Muscle of arm (tissue), 14 donors: ENCODE results near the gene GCDH. TPM values are rescaled to one million over a fixed set of nuclear protein-coding genes. Genes with fewer than 3 reads are reported as not detected.
A peak's percentile ranks its signal among the peaks of the same experiment; 100 is the strongest.
"Not testable (repeated sequence)": the region's sequence is repeated elsewhere in the genome, so short reads cannot be mapped to it uniquely, and the experiment has no call there.

ENCODE experiments used
- DNase-seq: peaks from one replicate; pipeline ENCODE4 v3.0.0-alpha.2; 2013
- long read RNA-seq, 11 donors: transcript quantifications; one replicate each; lab custom pipeline, GENCODE V29; 2026
- polyA plus RNA-seq, 12 donors: library from polyadenylated mRNA; unstranded; fragments of 120-200 nt; gene quantifications; one replicate each; pipeline ENCODE4 v1.2.1, GENCODE V29; 2013; ENCODE audit not compliant: insufficient read length in 12 of 12

Gene GCDH
- polyA plus RNA-seq, result 10 to 100 TPM in 11 of 12 donors, not detected in 1; 15.0 to 33.8 (median 25.4) TPM
- long read RNA-seq, donor 1, partial matches to known transcripts, result 6 of 10 reads
- long read RNA-seq, donor 1, other reads (novel, unspliced or antisense), result 0 of 10 reads
- long read RNA-seq, donor 2, partial matches to known transcripts, result 6 of 12 reads
- long read RNA-seq, donor 2, other reads (novel, unspliced or antisense), result 0 of 12 reads
- long read RNA-seq, donor 3, partial matches to known transcripts, result 0 of 3 reads
- long read RNA-seq, donor 3, other reads (novel, unspliced or antisense), result 0 of 3 reads
- long read RNA-seq, donor 4, partial matches to known transcripts, result 11 of 14 reads
- long read RNA-seq, donor 4, other reads (novel, unspliced or antisense), result 0 of 14 reads
- long read RNA-seq, donor 5, partial matches to known transcripts, result 21 of 29 reads
- long read RNA-seq, donor 5, other reads (novel, unspliced or antisense), result 0 of 29 reads
- long read RNA-seq, donor 6, partial matches to known transcripts, result 0 of 1 reads
- long read RNA-seq, donor 6, other reads (novel, unspliced or antisense), result 0 of 1 reads
- long read RNA-seq, donor 7, transcript GCDH-201 (12 exons, 1,956 nt), result major isoform, 5 of 11 reads
- long read RNA-seq, donor 7, partial matches to known transcripts, result 6 of 11 reads
- long read RNA-seq, donor 7, other reads (novel, unspliced or antisense), result 0 of 11 reads
- long read RNA-seq, donor 8, partial matches to known transcripts, result 23 of 27 reads
- long read RNA-seq, donor 8, other reads (novel, unspliced or antisense), result 0 of 27 reads
- long read RNA-seq, donor 9, partial matches to known transcripts, result 7 of 10 reads
- long read RNA-seq, donor 9, other reads (novel, unspliced or antisense), result 0 of 10 reads
- long read RNA-seq, donor 10, partial matches to known transcripts, result 14 of 18 reads
- long read RNA-seq, donor 10, other reads (novel, unspliced or antisense), result 0 of 18 reads
- long read RNA-seq, donor 11, partial matches to known transcripts, result 8 of 26 reads
- long read RNA-seq, donor 11, other reads (novel, unspliced or antisense), result 13 of 26 reads

DNA sequence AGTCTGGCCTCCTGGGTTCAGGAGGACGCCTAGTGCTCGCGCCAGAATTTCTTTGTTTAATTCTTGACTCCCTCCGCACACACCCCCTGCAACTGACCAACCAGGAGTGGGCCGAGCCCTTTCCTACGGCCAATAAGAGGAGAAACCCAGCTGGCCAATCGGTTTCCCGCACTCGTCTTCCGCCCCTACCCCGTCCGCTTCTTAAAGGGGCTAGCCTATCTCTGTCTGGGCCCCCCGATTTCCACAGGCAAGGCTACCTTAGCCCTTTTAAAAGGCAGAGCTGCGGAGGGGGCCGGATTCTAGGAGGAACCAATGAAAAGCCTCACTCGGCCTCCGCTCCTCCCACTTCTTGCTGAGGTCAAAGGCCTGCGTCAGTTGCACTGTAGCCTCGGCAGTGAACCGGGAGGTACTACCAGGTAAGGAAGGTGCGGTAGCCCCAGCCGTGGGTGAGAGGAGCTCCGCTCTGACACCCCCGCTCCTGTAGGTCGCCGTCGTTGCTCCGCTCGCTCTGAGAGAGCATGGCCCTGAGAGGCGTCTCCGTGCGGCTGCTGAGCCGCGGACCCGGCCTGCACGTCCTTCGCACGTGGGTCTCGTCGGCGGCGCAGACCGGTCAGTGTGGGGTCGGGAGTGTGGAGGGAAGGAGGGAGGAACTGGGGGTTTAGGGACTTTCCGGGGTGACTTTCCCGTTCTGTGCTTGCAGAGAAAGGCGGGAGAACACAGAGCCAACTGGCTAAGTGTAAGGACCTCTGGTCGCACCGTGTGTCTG is at the start of gene GCDH:
GCDH (plus strand) TSS at position 374 of the 766 bp plus-strand sequence; CDS start at position 519, 145 bp downstream.
- DNase-seq, result peak; percentile 96

DNA sequence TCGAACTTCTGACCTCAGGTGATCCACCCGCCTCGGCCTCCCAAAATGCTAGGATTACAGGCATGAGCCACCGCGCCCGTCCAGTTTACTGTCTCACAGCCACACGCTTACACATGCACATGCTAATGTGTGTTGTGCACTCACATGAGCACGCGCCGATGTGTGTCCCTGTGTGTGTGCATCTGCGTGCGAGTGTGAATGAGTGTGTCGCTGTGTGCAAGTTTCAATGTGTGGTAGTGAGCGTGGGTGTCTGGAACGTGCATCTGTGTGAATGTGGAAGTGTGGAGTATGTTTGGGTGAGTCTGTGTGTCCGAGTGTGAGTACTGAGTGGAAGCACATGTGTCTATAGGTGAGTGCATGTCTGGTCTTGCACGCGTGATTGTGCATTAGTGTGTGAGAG is 48.4 kb upstream of the GCDH start:
- no peak for DNase-seq

DNA sequence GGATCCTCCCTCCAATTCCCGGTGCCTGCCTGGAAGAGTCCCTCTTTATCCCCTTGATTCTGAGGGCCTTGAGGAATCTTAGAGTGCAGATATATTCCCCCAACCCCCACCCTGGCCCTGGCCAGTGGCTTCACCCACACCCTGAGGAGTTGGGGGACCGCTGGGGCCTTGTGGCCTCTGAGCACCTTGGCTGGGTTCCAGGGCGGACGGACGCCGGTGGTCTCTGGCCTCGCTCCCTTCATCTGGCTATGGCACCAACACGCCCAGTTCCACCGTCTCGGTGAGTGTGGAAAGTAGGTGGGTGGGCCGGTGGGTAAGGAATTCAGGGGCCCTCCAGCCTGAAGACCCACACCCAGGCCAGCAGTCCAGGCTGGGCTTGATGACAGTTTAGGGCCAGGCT is 47.6 kb upstream of the GCDH start:
- DNase-seq, result no peak

DNA sequence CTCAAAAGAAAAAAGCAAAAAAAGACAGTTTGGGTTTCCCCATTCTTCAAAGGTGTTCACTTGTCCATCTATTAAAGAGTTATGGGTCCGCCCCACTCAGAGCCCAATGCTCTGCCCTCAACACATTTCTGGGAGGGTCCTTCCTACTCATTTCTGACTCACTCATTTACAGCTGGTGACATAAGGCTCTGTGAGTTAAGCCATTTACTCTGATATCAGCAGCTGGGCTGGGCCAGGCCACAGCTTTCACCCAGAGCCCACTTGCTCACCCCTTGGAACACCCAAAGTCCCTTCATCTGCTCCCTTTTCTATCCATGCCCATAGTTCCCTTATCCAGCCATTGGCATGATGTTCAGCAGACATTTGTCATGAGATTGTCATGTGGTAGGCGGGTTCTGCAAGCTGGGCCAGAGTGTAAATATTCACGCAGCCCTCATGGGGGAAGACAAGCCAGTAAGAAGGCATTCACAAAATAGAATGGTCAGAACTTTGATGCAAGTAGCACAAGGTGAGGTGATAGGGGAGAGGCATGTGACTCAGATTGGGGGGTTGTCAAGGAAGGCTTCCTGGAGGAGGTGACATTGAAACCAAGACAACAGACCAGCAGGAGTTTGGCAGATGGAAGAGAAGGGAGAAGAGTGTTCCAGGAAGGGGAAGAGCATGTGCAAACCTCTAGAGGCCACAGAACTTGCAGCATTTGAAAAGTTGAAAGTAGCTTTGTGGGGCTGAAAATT is 46.8 kb upstream of the GCDH start:
- no peak for DNase-seq

DNA sequence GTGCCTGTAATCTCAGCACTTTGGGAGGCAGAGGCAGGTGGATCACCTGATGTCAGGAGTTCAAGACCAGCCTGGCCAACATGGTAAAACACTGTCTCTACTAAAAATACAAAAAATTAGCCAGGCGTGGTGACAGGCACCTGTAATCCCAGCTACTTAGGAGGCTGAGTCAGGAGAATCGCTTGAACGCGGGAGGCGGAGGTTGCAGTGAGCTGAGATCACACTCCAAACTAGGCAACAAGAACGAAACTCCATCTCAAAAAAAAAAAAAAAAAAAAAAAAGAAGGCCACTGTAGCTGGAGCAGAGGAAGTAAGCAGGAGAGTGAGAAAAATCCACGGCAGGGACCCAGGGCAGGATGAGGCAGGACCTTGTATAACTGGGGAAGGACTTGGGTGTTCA is 44.3 kb upstream of the GCDH start:
- DNase-seq, result not testable (repeated sequence)

DNA sequence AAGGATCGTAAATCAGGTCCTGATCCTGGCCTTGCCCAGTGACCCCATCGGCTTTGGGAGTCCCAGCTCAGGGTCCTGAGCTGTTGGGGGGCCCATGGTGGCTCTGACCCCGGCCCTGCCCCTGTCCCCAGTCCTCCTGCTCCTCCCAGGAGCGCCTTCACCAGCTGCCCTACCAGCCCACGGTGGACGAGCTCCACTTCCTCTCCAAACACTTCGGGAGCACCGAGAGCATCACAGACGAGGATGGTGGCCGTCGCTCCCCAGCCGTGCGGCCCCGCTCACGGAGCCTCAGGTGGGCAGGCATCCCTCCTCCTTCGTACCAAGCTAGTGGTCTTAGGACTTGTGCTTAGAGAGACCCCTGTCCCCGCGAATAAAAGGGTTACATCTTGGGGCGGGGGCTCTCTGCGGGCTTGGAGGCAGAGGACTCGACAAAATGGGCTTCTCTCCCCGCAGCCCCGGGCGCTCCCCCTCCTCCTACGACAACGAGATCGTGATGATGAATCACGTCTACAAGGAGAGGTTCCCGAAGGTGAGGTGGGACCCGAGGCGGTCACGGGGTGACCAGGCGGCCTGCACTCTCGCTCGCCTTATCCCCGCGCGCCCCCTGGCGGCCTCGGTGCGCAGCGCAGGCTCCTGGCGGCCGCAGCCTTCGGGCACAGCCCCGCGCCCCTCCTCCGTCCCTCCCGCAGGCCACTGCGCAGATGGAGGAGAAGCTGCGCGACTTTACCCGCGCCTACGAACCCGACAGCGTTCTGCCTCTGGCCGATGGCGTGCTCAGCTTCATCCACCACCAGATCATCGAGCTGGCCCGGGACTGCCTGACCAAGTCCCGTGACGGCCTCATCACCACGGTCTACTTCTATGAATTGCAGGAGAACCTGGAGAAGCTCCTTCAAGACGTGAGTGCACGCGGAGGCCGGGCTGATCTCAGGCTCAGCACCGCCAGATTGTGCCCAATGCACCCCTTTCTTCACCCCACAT is 43.5 kb upstream of the GCDH start:
- peak; percentile 84 for DNase-seq

DNA sequence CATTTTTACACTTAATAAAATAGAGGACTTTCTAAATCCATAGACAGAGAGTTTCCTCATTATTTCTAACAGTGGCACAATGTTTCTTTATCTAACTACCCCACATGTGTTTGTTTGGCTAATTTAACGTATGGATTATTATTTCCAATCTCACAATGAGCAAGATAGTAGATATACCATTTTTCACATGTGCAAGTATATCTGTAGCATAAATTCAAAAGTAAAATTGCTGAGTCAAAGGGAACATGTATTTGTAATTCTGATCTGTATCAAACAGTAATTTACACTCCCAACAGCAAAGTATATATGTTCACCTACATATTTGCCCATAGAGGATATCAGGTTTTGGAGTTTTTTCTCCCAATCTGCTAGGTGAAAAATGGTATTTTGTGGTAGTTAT is 34.3 kb upstream of the GCDH start:
- no peak for DNase-seq

DNA sequence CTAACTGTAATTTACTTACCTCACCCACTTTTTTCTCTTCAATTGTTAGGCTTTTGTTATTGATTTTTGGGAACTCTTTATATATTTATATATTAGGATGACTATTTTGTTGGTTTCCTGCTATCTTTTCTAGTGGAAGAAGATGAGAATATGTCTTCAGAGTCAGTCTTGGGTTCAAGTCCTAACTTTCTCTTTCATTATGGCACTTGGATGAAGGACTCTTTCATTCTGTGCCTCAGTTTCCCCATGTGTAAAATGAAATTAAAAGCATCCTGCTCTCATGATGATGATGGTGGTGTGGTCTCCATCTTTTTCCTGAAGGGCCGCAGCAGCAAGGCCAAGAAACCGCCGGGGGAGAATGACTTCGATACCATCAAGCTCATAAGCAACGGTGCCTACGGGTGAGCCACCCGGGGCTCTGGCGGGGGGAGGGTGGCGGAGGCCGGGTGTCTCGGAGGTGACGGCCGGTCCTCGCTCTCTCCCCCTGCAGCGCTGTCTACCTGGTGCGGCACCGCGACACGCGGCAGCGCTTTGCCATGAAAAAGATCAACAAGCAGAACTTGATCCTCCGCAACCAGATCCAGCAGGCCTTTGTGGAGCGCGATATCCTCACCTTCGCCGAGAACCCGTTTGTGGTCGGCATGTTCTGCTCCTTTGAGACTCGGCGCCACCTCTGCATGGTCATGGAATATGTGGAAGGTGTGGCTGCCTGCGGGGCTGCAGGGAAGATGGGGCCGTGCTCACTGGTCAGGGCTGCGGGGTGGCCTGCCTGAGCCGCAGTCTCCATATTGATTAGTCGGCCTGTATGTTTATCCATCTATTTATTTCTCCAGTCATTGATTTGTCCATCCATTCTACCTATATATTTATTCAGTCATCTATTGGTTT is 32.7 kb upstream of the GCDH start:
- no peak for DNase-seq

DNA sequence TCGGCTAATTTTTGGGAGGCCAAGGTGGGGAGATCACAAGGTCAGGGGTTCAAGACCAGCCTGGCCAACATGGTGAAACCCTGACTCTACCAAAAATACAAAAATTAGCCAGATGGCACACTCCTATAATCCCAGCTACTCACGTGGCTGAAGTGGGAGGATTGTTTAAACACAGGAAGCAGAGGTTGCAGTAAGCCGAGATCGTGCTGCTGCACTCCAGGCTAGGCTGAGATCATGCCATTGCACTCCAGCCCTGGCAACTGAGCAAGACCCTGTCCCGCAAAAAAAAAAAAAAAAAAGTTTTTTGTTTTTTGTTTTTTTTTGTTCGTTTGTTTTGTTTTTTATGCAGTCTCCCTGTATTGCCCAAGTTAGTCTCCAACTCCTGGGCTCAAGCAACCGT is 31.4 kb upstream of the GCDH start:
- DNase-seq, result no peak

DNA sequence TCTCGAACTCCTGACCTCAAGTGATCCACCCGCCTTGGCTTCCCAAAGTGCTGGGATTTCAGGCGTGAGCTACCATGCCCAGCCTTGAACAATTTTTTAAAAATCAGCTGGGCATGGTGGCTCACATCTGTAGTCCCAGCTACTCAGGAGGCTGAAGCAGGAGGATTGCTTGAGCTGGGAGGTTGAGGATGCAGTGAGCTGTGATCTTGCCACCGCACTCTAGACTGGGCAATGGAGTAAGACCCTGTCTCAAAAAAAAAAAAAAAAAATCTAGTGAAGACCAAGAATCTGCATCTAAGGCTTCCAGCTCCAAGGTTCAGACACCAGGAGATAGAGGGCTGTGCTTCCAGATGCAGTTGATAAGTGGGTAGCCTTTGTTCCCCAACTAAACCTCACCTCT is 26.8 kb upstream of the GCDH start:
- DNase-seq, result no peak

DNA sequence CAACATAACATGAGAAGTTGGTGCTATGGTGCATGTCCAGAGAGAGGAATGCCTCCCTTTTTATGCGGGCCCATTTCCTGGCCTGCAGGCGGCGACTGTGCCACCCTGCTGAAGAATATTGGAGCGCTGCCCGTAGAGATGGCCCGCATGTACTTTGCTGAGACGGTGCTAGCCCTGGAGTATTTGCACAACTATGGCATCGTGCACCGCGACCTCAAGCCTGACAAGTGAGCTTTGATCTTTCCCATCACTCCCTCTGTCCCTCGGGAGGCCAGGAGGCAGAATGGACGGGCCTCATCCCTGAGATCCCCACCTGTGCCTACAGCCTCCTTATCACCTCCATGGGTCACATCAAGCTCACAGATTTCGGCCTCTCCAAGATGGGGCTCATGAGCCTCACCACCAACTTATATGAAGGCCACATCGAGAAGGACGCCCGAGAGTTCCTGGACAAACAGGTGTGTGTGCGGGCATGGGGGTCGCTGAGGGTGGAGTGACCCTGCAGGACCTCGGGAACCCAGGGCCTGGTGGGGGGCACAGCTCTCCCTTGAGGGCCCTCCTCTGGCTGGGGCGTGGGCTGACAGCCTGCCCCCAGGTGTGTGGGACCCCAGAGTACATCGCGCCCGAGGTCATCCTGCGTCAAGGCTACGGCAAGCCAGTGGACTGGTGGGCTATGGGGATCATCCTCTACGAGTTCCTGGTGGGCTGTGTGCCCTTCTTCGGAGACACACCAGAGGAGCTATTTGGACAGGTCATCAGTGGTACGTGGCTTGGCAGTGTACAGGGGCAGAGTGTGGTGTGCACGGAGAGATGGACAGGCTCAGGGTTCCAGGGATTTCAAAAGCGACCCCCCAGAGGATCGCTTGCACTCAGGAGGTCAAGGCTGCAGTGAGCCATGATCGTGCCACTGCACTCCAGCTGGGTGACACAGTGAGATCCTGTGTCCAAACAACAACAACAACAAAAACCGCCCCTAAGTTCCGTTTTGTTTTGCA is 25.9 kb upstream of the GCDH start:
- no peak for DNase-seq

DNA sequence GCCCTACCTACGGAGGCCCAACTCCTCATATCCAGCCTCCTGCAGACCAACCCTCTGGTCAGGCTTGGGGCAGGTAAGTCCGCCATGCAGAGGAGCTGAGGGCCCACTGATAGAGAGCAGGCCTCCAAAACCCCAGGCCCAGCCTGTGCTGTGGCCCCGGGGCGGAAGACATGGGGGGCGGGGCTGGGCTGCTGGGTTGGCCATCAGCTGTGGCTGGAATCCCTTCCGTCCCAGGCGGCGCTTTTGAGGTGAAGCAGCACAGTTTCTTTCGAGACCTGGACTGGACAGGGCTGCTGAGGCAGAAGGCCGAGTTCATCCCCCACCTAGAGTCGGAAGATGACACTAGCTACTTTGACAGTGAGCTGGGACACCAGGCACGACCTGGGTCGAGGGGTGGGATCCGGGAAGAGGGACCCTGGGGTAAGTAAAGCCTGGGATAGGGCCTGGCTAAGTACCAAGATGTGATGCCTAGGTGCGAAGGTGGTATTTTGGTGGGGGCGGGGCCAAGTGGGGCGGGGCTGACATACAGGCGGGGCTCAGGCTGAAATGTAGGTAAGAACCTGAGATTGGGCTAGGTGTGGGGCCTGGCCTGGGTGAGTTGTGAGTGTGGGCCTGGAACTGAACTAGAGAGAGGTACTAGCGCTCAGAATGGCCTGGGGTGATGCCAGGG is 25.1 kb upstream of the GCDH start:
- no peak for DNase-seq

DNA sequence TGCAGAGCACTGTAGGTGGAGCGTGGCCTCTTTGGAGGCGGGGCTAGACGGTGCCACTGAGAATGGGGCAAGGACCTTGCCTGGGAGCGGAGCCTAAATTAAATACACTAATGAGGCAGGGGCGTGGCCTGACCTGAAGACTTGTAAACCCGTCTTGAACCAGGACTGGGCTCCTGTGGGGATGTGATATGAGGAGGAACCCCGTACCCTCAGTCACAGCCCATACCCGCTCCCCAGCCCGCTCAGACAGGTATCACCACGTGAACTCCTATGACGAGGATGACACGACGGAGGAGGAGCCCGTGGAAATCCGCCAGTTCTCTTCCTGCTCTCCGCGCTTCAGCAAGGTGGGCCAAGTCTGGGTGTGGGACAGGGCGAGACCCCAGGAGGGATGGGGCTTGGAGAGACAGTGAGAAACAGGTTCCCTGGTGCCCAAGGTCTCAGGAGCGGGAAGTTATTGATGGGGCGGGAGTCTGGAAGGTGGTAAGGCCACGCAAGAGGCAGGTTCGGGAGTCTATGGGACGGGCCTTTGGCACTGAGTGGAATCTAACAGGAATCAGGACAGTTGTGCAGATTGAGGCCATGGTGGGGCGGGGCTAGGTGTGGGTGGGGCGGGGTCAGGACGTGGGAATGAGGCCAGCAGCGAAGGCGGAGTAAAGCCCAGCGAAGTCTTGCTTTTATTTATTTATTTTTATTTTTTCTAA is 24.4 kb upstream of the GCDH start:
- no peak for DNase-seq

DNA sequence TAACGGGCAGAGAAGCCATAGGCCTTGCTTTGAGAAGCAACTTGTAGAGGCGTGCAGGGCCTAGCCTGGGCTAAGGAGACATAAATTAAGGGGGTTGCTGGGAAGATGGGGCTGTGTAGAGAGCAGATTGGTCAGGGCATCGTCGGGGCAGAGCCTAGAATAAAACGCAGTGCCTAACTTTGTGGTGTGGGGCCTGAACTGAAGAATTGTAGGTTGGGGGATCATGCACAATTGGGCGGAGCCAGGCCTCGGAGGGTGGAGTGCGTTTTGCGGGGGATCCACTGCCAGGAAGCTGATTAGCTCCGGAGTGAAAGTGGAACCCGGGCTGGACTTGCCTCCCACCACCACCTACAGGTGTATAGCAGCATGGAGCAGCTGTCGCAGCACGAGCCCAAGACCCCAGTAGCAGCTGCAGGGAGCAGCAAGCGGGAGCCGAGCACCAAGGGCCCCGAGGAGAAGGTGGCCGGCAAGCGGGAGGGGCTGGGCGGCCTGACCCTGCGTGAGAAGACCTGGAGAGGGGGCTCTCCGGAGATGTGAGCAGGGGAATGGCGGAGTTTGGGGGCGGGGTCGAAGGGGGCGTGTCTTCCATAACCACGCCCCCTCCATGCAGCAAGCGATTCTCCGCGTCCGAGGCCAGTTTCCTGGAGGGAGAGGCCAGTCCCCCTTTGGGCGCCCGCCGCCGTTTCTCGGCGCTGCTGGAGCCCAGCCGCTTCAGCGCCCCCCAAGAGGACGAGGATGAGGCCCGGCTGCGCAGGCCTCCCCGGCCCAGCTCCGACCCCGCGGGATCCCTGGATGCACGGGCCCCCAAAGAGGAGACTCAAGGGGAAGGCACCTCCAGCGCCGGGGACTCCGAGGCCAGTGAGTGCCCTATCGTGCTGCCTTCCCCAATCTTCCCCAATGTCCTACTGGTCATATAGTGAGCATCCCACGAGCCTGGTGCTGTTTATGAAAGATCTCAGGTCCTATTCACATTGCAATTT is 23.6 kb upstream of the GCDH start:
- DNase-seq, result peak; percentile 63
